Right lobe of liver (tissue), 6 donors: ENCODE measurements around the gene CYP2W1. TPM values are rescaled to one million over a fixed set of nuclear protein-coding genes. Genes with fewer than 3 reads are reported as not detected.

Source experiments
- ATAC-seq, 4 donors: fragments of 200-7000 bp; cut with Tn5 transposase; one replicate each; pipeline ENCODE4 v1.9.1; 2020; ENCODE audit warnings: mild to moderate bottlenecking in 4 of 4, moderate library complexity in 4 of 4
- DNase-seq, 3 donors: peaks; one replicate each; pipeline ENCODE4 v3.0.0-alpha.2; 2020
- H3K27ac ChIP-seq, 3 donors: fragments of 200-600 bp; one replicate each; pipeline ENCODE4 v1.8.0; 2022
- H3K27me3 ChIP-seq, 2 donors: fragments of 200-600 bp; one replicate each; pipeline ENCODE4 v1.8.0; 2022
- H3K36me3 ChIP-seq, 4 donors: fragments of 200-600 bp; sonication (generic) in 1 of 4; one replicate each; pipeline versions ENCODE4 v1.5.1 to v1.8.0; 2017 to 2022; ENCODE audit warnings: control low read depth in 1 of 4
- H3K4me1 ChIP-seq, 4 donors: fragments of 200-600 bp; sonication (generic) in 1 of 4; one replicate each; pipeline versions ENCODE4 v1.5.1 to v1.8.0; 2017 to 2022; ENCODE audit warnings: control low read depth in 1 of 4
- H3K4me3 ChIP-seq, 3 donors: fragments of 200-600 bp; one replicate each; pipeline ENCODE4 v1.8.0; 2022
- H3K9me3 ChIP-seq, 4 donors: fragments of 200-600 bp; sonication (generic) in 1 of 4; one replicate each; pipeline versions ENCODE4 v1.5.1 to v1.8.0; 2017 to 2022; ENCODE audit warnings: control low read depth in 1 of 4
- CTCF ChIP-seq, 4 donors: fragments of 200-600 bp in 3 of 4; fragments of 450-650 bp in 1 of 4; IDR thresholded peaks; one replicate each; pipeline versions ENCODE4 v1.5.1 to v1.8.0; 2016 to 2022; ENCODE audit warnings: antibody characterized with exemption in 4 of 4, mild to moderate bottlenecking in 2 of 4
- POLR2A ChIP-seq: fragments of 450-650 bp; IDR thresholded peaks from one replicate; pipeline ENCODE4 v1.6.1; 2017; ENCODE audit warnings: antibody characterized with exemption, mild to moderate bottlenecking
- WGBS: methylation state at CpG from one replicate; pipeline ENCODE4 v1.1.6; 2018; ENCODE audit warnings: low coverage, low lambda C conversion rate; ENCODE audit not compliant: insufficient coverage; ENCODE audit errors: missing lambda C conversion rate; 5-methylcytosine and 5-hydroxymethylcytosine counted together
- intact Hi-C, 2 donors: fragments of 100-400 bp; cut with DNase I; formaldehyde crosslinking; loops; one replicate each; pipeline versions ENCODE4 v1.11.2 to v1.14.1; 2022
- total RNA-seq, 6 experiments: library from RNA; depleted of rRNA in 2 of 6; stranded (reverse); fragments of >200 nt in 2 of 6; fragmentation: NEBNext Ultra II Directional in 3 of 6; extraction: Animal tissue kit (Norgen Biotek cat#: 25700) in 3 of 6; gene quantifications; one replicate each; pipeline versions ENCODE4 v1.1.0 to v1.2.4, GENCODE V29; 2016 to 2023
- donor health status: DM: no; HTN: yes; CAD: no.
- donor health status: DM: no; HTN: no; CAD: no.
- donor health status: DM: no; HTN: no; CAD: no.
- donor health status: DM: no; HTN: yes; CAD: no.
- donor health status: DM: no; HTN: yes; CAD: no.

The CYP2W1 gene
- total RNA-seq, 6 experiments from 2014 or later = not detected

GRCh38 chr7:975702-976473, 7.1 kb upstream of the CYP2W1 start:
- no peaks in the 10 kb centered on the region for H3K9me3 ChIP-seq
- H3K27me3 ChIP-seq = no peaks in the 10 kb centered on the region
- 92% methylated on average over 6 of the region's 28 CpGs for WGBS
- intact Hi-C loops = no loop called here
- peaks cover 0 to 40% (median 13%) of the 10 kb centered on the region in 4 donors for H3K4me1 ChIP-seq
- no peak for ATAC-seq
- peaks cover 0 to 25% (median 4%) of the 10 kb centered on the region in 4 donors for H3K36me3 ChIP-seq
- peak overlapping the region; percentile 96 to 100 (median 96) for H3K4me3 ChIP-seq
- DNase-seq = no peak
- H3K27ac ChIP-seq = no peak overlapping the region
- TF ChIP-seq POLR2A (no peak), CTCF (IDR thresholded peaks at IDR 0.05) (no peak)

GRCh38 chr7:976901-977325, 6.1 kb upstream of the CYP2W1 start:
- Histone ChIP-seq H3K36me3 (peaks cover 0 to 14% (median 4%) of the 10 kb centered on the region in 4 donors), H3K4me3 (no peak overlapping the region), H3K27me3 (no peaks in the 10 kb centered on the region), H3K27ac (peak overlapping the region in 2 of 3 donors; percentile 60 to 73), H3K9me3 (no peaks in the 10 kb centered on the region), H3K4me1 (peaks cover 0 to 40% (median 13%) of the 10 kb centered on the region in 4 donors)
- intact Hi-C loops = no loop called here
- DNase-seq = peak in 1 of 3 donors; percentile 75
- 39% methylated on average over 9 of the region's 19 CpGs for WGBS
- peak; percentile 0 to 40 (median 27) for ATAC-seq
- TF ChIP-seq POLR2A (no peak), CTCF (IDR thresholded peaks at IDR 0.05) (no peak)

GRCh38 chr7:977326-978048, 5.5 kb upstream of the CYP2W1 start:
- Histone ChIP-seq H3K27ac (peak overlapping the region; percentile 36 to 73 (median 60)), H3K36me3 (peaks cover 0 to 9% (median under 1%) of the 10 kb centered on the region in 4 donors), H3K4me1 (peaks cover 0 to 40% (median 13%) of the 10 kb centered on the region in 4 donors), H3K27me3 (no peaks in the 10 kb centered on the region), H3K9me3 (no peaks in the 10 kb centered on the region), H3K4me3 (no peak overlapping the region)
- TF ChIP-seq CTCF (IDR thresholded peaks at IDR 0.05) (no peak), POLR2A (peak; percentile 47)
- intact Hi-C loops = no loop called here
- DNase-seq (peak in 1 of 3 donors; percentile 87), ATAC-seq (peak; percentile 45 to 71 (median 50))
- WGBS = 30% methylated on average over 5 of the region's 19 CpGs

- intact Hi-C loops = no loop called here
- no peak for ATAC-seq
- DNase-seq = no peak
- whole genome bisulfite sequencing = 57% methylated on average over 7 of the region's 7 CpGs
- Histone ChIP-seq H3K4me3 (no peak overlapping the region), H3K36me3 (peaks cover 0 to 3% (median 0%) of the 10 kb centered on the region in 4 donors), H3K9me3 (no peaks in the 10 kb centered on the region), H3K27ac (peak overlapping the region in 2 of 3 donors; percentile 60 to 73), H3K27me3 (no peaks in the 10 kb centered on the region), H3K4me1 (peaks cover 0 to 35% (median 10%) of the 10 kb centered on the region in 4 donors)
- no peak for TF ChIP-seq POLR2A
- no peak for TF ChIP-seq CTCF (IDR thresholded peaks at IDR 0.05)
Measured at GRCh38 chr7:978049-978346, 5.0 kb upstream of the CYP2W1 start.
